GM19351 (cell line): Measurements from ENCODE around the gene KIRREL3.

Source experiments
- ATAC-seq: cut with Tn5 transposase; IDR thresholded peaks from one replicate; pipeline ENCODE4 v1.9.1; 2021; ENCODE audit warnings: mild to moderate bottlenecking, moderate library complexity; ENCODE audit not compliant: unreplicated experiment

The KIRREL3 gene

GRCh38 chr11:126647735-126648134, 352.8 kb downstream of the KIRREL3 start:
- ATAC-seq, result no peak

DNA sequence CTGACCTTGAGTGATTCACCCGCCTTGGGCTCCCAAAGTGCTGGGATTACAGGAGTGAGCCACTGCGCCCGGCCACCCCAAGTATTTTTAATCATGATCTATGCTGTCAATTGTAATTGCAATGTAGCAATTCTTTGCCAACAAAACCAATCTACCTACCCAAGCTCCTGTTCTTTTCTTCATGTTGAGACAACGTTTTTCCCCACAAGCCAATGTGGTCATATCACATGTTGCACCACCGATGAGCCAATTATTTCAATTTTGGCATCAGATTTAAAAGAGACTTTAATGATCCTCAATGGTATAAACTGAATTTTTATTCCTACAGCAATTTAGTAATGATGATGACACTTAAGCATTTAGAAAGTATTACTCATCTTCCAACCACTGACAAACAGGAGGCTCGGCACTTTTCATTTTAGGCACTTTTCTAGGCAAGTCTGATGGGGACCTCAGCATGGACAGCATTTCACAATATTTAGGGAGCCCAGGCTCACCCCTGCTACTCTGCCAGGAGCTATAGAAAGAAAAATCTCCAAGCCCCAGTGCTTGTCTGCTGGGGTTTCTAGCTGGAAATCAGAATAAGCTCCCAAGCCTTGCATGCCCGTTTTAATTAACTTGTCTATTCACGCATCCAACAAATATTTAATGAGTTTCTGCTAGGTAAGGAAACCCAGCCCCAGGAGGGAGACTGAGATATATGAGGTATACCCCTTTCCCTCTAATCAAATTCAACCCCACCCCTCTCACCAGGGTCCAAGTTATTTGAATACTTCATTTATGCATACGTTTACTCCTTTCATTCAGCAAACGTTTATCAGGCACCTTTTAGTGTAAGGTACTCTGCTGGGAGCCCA, 353.6 kb downstream of the KIRREL3 start:
- no peak for ATAC-seq

GRCh38 chr11:126645186-126645585, 355.4 kb downstream of the KIRREL3 start:
- ATAC-seq, result no peak

DNA sequence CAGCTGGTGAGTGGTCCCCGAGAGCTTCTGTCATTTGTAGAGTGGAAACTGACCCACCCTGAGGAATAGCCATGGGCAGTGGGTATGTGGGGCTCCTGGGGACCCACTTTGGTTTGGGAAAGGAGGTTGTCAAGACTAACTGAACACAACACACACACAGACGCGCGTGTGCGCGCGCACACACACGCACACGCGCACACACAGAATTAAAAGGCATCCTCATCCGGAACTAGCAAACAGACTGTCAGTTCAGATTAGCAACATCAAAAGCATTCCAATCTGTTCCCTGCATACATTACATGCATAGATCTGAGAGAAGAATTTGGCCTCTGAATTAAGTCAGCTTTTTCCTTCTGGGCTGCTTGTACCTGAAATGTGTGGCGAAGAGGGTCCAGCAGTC, 360.4 kb downstream of the KIRREL3 start:
- ATAC-seq, result no peak

DNA sequence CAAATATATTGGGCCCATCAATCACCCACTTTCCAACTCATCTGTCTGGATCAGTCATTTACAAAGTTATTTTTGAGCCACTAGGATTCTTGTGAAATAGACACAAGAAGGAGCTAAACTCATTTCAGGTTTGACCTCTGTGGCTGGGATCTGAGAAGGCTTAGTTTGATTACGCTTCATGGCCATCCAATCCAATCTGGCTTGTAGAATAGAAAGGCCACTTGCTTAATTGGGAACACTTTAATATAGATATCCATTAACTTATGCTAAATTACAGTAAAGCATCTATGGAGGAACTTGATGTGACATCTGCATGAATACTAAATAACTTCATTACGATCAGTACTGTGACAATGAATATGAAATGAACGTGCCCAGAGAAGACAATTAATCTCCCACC, 360.9 kb downstream of the KIRREL3 start:
- no peak for ATAC-seq

DNA sequence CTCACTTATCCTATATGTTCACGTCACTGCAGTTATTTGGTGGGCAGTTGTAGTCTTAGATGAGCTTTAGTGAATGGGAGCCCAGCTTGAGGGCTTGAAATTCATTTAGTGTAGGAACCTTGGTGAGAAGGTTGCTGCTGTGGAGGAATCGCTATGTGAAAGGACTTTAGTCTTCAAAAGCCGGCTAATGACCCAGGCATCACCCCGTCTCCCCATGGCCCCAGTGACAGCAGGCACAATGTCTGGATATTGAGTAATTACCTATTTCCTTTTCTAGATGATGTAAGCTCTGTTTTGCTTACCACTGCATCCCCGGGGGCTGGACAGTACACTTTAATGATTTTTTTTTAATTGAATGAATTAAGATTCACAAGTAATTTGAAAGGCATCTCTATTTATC, 361.9 kb downstream of the KIRREL3 start:
- no peak for ATAC-seq

GRCh38 chr11:126637795-126638175, 362.8 kb downstream of the KIRREL3 start:
- no peak for ATAC-seq

DNA sequence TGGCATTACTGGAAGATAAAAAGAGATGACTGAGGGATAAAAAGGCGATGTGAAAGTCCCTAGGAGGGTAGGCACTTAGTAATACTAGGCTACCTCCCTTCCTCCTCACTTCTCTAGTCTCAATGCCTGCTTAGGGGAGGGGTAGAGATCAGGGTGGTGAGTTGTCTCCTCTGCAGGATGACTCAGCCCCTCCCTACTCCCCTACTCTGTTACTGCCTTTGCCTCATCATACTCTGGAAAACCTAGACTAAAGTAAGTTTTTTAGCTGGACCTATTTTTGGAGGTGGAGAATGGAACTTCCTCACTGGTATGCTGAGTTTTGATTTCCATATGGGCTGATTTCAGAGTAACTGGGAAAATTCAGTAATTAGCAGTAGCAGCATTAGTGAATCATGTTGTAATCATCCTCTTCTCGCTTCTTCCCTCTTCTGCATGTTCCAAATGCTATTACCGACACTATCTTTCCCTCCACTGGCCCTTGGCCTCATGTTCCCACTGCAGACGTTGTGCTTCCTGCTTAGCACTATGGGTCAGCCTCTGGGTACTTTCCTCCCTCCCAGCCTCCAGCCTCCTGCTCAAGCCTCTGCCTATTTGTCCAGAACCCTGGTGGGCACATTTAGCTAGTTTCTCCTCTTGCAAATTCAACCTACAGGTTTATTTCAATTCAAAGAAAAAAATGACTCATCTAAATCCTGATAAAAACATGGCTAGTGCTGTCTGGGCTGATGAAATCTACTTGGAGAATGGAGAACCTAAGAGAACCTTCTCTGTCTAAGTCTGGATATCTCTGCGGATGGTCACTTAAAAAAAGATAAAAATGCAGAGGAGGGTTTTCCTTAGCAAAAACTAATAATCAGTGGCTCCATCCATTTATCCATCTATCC, 363.4 kb downstream of the KIRREL3 start:
- ATAC-seq, result no peak

- no peak for ATAC-seq
Measured at GRCh38 chr11:126635511-126635910, 365.1 kb downstream of the KIRREL3 start.

- ATAC-seq, result no peak
Measured at GRCh38 chr11:126634963-126635362, 365.6 kb downstream of the KIRREL3 start.

DNA sequence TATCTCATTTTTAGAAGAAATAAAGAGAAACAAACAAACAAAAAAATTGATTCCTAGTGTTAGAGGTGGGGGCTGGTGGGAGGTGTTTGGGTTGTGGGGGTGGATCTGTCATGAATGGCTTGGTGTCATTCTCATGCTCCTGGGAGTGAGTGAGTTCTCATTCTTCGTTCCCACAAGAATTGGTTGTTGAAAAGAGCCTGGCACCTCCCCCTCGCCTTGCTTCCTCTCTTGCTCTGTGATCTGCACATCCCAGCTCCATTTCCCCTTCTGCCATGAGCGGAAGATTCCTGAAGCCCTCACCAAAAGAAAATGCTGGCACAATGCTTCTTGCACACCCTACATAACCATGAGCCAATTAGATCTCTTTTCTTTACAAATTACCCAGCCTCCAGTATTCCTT, 367.2 kb downstream of the KIRREL3 start:
- ATAC-seq, result no peak

- no peak for ATAC-seq
Measured at GRCh38 chr11:126630893-126631798, 369.4 kb downstream of the KIRREL3 start.

GRCh38 chr11:126630488-126630887, 370.1 kb downstream of the KIRREL3 start:
- no peak for ATAC-seq

GRCh38 chr11:126628790-126629621, 371.6 kb downstream of the KIRREL3 start:
- ATAC-seq, result no peak

DNA sequence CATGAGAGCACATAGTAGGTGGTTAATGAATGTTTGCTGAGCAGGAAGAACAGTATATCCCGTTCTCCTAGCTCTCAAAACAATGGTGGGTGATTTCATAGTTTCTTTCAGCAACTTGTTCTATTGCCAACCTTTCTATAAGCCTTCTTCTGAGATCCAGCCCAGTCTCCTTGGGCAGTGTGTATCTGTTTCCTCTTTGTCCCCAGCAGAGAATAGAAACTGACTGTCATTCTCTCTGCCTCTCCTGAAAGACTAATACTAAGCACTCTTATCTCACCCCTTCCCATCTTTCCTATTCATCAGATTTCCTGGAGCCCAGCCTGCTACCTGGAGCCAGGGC, 372.1 kb downstream of the KIRREL3 start:
- ATAC-seq, result no peak

- ATAC-seq, result no peak
Measured at GRCh38 chr11:126627421-126627820, 373.1 kb downstream of the KIRREL3 start.

DNA sequence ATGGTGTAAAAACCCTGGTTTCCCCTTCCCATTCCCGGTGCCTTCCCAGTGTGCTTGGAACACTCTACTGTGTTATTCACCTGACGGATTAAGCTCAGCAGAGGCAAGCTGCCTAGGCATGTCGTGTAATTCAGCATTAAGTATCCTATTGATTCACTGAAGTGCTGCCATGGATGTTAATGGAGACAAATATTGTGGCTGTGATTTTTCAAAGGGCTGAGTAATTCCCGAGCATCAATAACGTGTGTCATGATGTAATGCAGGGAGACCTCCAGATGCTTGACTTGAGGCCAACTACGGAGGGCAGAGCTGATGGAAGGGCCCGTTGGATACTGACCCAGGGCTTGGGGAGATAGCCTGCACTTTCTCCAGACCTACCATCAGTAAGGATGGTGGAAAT, 376.1 kb downstream of the KIRREL3 start:
- ATAC-seq, result no peak

DNA sequence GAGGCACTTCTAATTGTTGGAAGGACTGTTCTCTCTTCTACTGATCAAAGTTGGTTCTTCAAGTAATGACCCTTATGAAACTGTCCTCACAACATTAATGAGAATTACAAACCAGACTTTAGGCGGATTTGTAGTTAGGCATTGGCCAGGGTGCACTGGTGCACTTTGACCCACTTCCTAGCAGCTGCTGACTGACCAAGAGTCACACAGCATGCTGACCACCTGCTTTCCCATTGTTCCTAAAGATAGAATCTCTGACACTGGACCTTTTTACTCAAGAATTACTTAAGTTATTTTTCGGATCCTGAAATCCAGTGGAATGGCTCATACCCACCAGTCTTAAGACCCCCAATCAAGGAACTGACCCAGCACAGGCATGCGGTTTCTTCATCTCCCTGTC, 381.1 kb downstream of the KIRREL3 start:
- no peak for ATAC-seq

DNA sequence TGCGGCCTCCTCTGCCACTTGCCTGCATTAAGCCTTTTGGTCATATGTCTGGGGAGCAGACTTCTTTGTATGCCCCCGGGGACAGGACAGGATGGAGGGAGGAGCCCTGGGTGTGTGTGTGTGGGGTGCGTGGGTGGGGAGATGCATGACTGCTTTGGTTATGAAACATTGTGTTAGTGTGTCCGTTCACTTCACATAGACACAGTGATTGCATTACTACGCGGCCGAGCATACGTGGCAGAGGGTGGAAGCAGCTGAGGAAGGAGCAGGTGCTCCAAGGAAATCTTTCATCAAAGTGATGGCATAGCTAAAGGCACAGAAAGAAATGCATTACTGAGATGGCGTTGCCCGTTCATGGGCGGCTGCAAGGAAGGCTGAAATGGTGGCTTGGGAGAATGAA, 384.7 kb downstream of the KIRREL3 start:
- no peak for ATAC-seq

DNA sequence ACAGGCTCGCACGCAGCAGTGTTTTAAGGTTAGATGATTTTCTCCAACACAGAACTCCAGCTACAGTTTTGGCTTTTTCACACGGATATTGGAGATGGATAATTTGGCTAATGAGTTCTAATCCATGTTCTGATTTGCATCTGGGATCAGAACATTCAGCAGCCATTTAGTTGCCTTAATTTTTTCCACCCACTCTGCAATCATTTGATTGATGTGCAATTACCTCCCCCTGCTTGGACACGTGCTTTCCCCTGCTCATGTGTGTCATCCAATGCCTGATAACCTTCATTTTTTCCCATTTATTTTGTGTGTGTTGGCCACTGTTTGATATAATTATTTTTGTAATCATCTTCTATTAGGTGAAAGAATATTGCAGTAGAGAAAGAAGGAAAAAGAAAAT, 387.3 kb downstream of the KIRREL3 start:
- no peak for ATAC-seq
